OCI-M2 (cell line): Measurements from ENCODE around the gene MYB.

Source experiments
- DNase-seq: peaks from one replicate; lab custom pipeline; 2025; ENCODE audit not compliant: unreplicated experiment; lab: John Stamatoyannopoulos, UW

The MYB gene

GRCh38 chr6:135219346-135219745 lies 38.2 kb downstream of the MYB start:
- no peak for DNase-seq

GRCh38 chr6:135221042-135221441 lies 39.9 kb downstream of the MYB start:
- DNase-seq: no peak

- DNase-seq: no peak
Observed at GRCh38 chr6:135221505-135221904, 40.4 kb downstream of the MYB start.

GRCh38 chr6:135222623-135223022 lies 41.5 kb downstream of the MYB start:
- no peak for DNase-seq

- no peak for DNase-seq
Observed at GRCh38 chr6:135224037-135224647, 43.0 kb downstream of the MYB start.

GRCh38 chr6:135225911-135226310 lies 44.8 kb downstream of the MYB start:
- no peak for DNase-seq

- DNase-seq: no peak
Observed at GRCh38 chr6:135226537-135226936, 45.4 kb downstream of the MYB start.

- no peak for DNase-seq
Observed at GRCh38 chr6:135227349-135227748, 46.2 kb downstream of the MYB start.

GRCh38 chr6:135227758-135228157 lies 46.6 kb downstream of the MYB start:
- no peak for DNase-seq

GRCh38 chr6:135228486-135228885 lies 47.4 kb downstream of the MYB start:
- DNase-seq: no peak

GRCh38 chr6:135229996-135230395 lies 48.9 kb downstream of the MYB start:
- no peak for DNase-seq

GRCh38 chr6:135230711-135231468 lies 49.8 kb downstream of the MYB start:
- DNase-seq: no peak

- DNase-seq: no peak
Observed at GRCh38 chr6:135231469-135231844, 50.3 kb downstream of the MYB start.

- no peak for DNase-seq
Observed at GRCh38 chr6:135233686-135234491, 52.8 kb downstream of the MYB start.

- DNase-seq: no peak
Observed at GRCh38 chr6:135234492-135234780, 53.3 kb downstream of the MYB start.

GRCh38 chr6:135235716-135236115 lies 54.6 kb downstream of the MYB start:
- no peak for DNase-seq

- DNase-seq: no peak
Observed at GRCh38 chr6:135236319-135236718, 55.2 kb downstream of the MYB start.

- DNase-seq: no peak
Observed at GRCh38 chr6:135236732-135237131, 55.6 kb downstream of the MYB start.

GRCh38 chr6:135240711-135241110 lies 59.6 kb downstream of the MYB start:
- DNase-seq: no peak

- no peak for DNase-seq
Observed at GRCh38 chr6:135243871-135244796, 63.0 kb downstream of the MYB start.

- no peak for DNase-seq
Observed at GRCh38 chr6:135244805-135245204, 63.7 kb downstream of the MYB start.
